ENCODE measurements around the gene RPH3AL.

DNA sequence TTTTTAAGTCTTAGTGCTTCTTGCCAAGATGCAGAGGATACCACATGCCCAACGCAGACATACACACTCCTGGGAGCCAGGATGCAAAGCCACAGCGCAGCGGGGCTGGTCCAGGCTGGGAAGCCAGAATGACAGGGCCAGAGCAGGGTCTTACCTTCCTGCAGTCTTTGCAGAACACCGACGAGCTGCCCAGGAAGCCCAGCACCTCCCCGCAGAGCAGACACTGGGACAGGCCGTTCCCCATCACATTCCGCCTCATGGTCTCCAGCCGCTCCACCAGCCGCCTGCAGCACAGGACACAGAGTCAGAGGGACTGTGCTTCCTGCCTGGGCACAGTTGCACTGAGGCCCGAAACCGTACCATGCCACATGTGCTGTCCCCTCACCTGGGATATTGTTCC is 33.3 kb downstream of the RPH3AL start:
- no peak for TF ChIP-seq GLIS3 (CRISPR knock-in tag; IDR thresholded peaks at IDR 0.05)
- TF ChIP-seq ZFP3 (CRISPR knock-in tag; IDR thresholded peaks at IDR 0.05), result no peak
- TF ChIP-seq PPARA (CRISPR knock-in tag; IDR thresholded peaks at IDR 0.05; ENCODE audit: borderline replicate concordance), result no peak
- TF ChIP-seq ZNF565 (CRISPR knock-in tag; conservative IDR thresholded peaks at IDR 0.05; ENCODE audit: low read depth), result no peak
- no peak for TF ChIP-seq OSR1 (CRISPR knock-in tag; IDR thresholded peaks at IDR 0.05)
- TF ChIP-seq ZC3H10 (CRISPR knock-in tag; IDR thresholded peaks at IDR 0.05), result no peak
